ENCODE results near the gene CCDC68. TPM values are rescaled to one million over a fixed set of nuclear protein-coding genes. Genes with fewer than 3 reads are reported as not detected.

CCDC68 gene
- polyA plus RNA-seq, 2 of the 4 experiments (the other 2 are of a cell fraction), result 3.1 to 12.4 TPM

- TF ChIP-seq RAD21 (conservative IDR thresholded peaks at IDR 0.05 in 1 of 2, IDR thresholded peaks at IDR 0.05 in 1 of 2), result no peak
- no peak for TF ChIP-seq ZSCAN20 (CRISPR knock-in tag; IDR thresholded peaks at IDR 0.05)
- TF ChIP-seq CTCF (IDR thresholded peaks at IDR 0.05), result no peak
- TF ChIP-seq TP53 (CRISPR knock-in tag; IDR thresholded peaks at IDR 0.05), result no peak
- no peak for TF ChIP-seq RNF2 (IDR thresholded peaks at IDR 0.05; ENCODE audit: borderline replicate concordance, low read depth)
- no peak for TF ChIP-seq POLR2AphosphoS2 (conservative IDR thresholded peaks at IDR 0.05; ENCODE audit: low read length)
- TF ChIP-seq FOXS1 (CRISPR knock-in tag; IDR thresholded peaks at IDR 0.05), result no peak
- no peak for TF ChIP-seq PHF8 (IDR thresholded peaks at IDR 0.05; ENCODE audit: borderline replicate concordance, low read depth)
- TF ChIP-seq HDAC2 (IDR thresholded peaks at IDR 0.05), result no peak
- no peak for TF ChIP-seq FOSL2 (IDR thresholded peaks at IDR 0.05)
- no peak for TF ChIP-seq FOSL2 (CRISPR knock-in tag; IDR thresholded peaks at IDR 0.05)
- TF ChIP-seq USF2 (IDR thresholded peaks at IDR 0.05), result no peak
- no peak for TF ChIP-seq CEBPB (IDR thresholded peaks at IDR 0.05)
- TF ChIP-seq HOXB5 (CRISPR knock-in tag; IDR thresholded peaks at IDR 0.05), result no peak
- TF ChIP-seq EP300 (IDR thresholded peaks at IDR 0.05), result no peak
- no peak for TF ChIP-seq ESRRA (IDR thresholded peaks at IDR 0.05; ENCODE audit: borderline replicate concordance, low read length)
- no peak for TF ChIP-seq BCL3 (IDR thresholded peaks at IDR 0.05)
- TF ChIP-seq MAX (IDR thresholded peaks at IDR 0.05), result no peak
- TF ChIP-seq RCOR1 (IDR thresholded peaks at IDR 0.05; ENCODE audit: low read depth, low read length), result no peak
- TF ChIP-seq BHLHE40 (IDR thresholded peaks at IDR 0.05; ENCODE audit: low read depth, low read length), result no peak
- no peak for TF ChIP-seq POLR2A (IDR thresholded peaks at IDR 0.05; ENCODE audit: low read length)
- WGBS (ENCODE audit: missing lambda C conversion rate), result 77% methylated on average over 3 of the region's 4 CpGs
- ChIA-PET CTCF (interaction anchor here (1.0 kb wide), 1 partner anchor 244 kb away, joined by 5 read pairs; no protein-coding TSS in a partner anchor), POLR2A (no interaction called here)
- no peaks in the 10 kb centered on the region for H3K9me3 ChIP-seq
- no peak for ATAC-seq
- H3K27ac ChIP-seq, result no peak overlapping the region
- DNase-seq (ENCODE audit: low read depth in 1 of 2, low spot score in 1 of 2), result no peak
- FAIRE-seq, result no peak
- no peak overlapping the region for H3K4me2 ChIP-seq
- H3K4me3 ChIP-seq, result no peak overlapping the region
- no peaks in the 10 kb centered on the region for H3K4me1 ChIP-seq
These were observed 35.8 kb downstream of the CCDC68 start for GRCh38 chr18:54923339-54923956.

GRCh38 chr18:54919412-54919811, 39.8 kb downstream of the CCDC68 start:
- 92% methylated on average over 6 of the region's 6 CpGs for WGBS (ENCODE audit: missing lambda C conversion rate)
- CTCF ChIA-PET, result interaction anchor here (1.4 kb wide), 1 partner anchor 21 kb away, joined by 3 read pairs; no protein-coding TSS in a partner anchor
- Histone ChIP-seq H3K9me3 (no peaks in the 10 kb centered on the region), H3K4me2 (no peak overlapping the region), H3K4me1 (no peaks in the 10 kb centered on the region), H3K4me3 (no peak overlapping the region), H3K27ac (no peak overlapping the region)
- DNase-seq (ENCODE audit: low read depth in 1 of 2, low spot score in 1 of 2), result no peak
- no peak for TF ChIP-seq ZC3H11A (IDR thresholded peaks at IDR 0.05)
- TF ChIP-seq EHMT2 (IDR thresholded peaks at IDR 0.05; ENCODE audit: low read depth), result no peak
- no peak for TF ChIP-seq POLR2A (IDR thresholded peaks at IDR 0.05; ENCODE audit: low read length)
- TF ChIP-seq MAZ (IDR thresholded peaks at IDR 0.05; ENCODE audit: borderline replicate concordance, low read depth, low read length), result no peak
- TF ChIP-seq HDAC2 (IDR thresholded peaks at IDR 0.05), result no peak
- no peak for TF ChIP-seq USF2 (IDR thresholded peaks at IDR 0.05)
- no peak for TF ChIP-seq BHLHE40 (IDR thresholded peaks at IDR 0.05; ENCODE audit: low read depth, low read length)
- FAIRE-seq, result no peak
- no peak for ATAC-seq
- POLR2A ChIA-PET, result no interaction called here

Data from A549 (cell line).